ENCODE data around the gene LCORL.

The LCORL gene

DNA sequence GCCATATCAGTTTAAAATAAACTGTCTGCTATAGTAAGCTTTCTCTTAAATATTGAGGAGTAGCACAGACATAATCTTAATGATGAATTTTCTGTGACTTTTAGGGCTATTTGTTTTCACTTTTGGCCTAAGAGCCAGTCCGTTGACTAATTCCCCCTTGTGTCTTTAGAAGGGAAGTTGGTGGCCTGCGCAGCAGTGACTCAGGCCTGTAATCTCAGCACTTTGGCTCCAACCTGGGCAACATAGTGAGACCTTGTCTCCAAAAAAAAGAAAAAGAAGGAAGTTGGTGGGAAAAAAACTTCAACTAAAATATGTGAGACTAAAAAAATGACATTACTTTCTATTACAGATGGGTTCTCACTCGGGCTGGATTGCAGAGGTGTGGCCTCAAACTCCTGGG is 207.4 kb downstream of the LCORL start:
- Histone ChIP-seq H3K4me2 (ENCODE audit: low read length) (peak overlapping the region; percentile 67; the same call in 1 of the 2 replicates), H3K27ac (ENCODE audit: low read depth, low read length) (0 out of 2 replicates have a peak overlapping the region, but pooled peaks have one; percentile 8), H3K9me3 (ENCODE audit: control insufficient read depth, insufficient read depth, low read length) (no peaks in the 10 kb centered on the region), H3K27me3 (ENCODE audit: control insufficient read depth, low read length) (no peaks in the 10 kb centered on the region), H3K9me2 (replicated peaks; ENCODE audit: control insufficient read depth, low read length) (no peaks in the 10 kb centered on the region), H3K79me2 (ENCODE audit: control insufficient read depth, low read length) (peaks cover 98% of the 10 kb centered on the region), H3F3A (ENCODE audit: control insufficient read depth, insufficient read depth) (peaks cover 20% of the 10 kb centered on the region), H4K20me1 (ENCODE audit: control insufficient read depth, insufficient read depth, low read depth, low read length) (peaks cover 26% of the 10 kb centered on the region; the same call in 1 of the 2 replicates), H3K4me3 (ENCODE audit: low read length) (no peak overlapping the region), H3K4me1 (ENCODE audit: control insufficient read depth, low read length) (peaks cover 20% of the 10 kb centered on the region), H3K36me3 (ENCODE audit: control insufficient read depth, low read length) (peaks cover 94% of the 10 kb centered on the region)
- TF ChIP-seq, protein P1, sequence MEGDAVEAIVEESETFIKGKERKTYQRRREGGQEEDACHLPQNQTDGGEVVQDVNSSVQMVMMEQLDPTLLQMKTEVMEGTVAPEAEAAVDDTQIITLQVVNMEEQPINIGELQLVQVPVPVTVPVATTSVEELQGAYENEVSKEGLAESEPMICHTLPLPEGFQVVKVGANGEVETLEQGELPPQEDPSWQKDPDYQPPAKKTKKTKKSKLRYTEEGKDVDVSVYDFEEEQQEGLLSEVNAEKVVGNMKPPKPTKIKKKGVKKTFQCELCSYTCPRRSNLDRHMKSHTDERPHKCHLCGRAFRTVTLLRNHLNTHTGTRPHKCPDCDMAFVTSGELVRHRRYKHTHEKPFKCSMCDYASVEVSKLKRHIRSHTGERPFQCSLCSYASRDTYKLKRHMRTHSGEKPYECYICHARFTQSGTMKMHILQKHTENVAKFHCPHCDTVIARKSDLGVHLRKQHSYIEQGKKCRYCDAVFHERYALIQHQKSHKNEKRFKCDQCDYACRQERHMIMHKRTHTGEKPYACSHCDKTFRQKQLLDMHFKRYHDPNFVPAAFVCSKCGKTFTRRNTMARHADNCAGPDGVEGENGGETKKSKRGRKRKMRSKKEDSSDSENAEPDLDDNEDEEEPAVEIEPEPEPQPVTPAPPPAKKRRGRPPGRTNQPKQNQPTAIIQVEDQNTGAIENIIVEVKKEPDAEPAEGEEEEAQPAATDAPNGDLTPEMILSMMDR (IDR thresholded peaks at IDR 0.05; ENCODE audit: low read depth, low read length, poor library complexity, severe bottlenecking), result no peak
- TF ChIP-seq EZH2phosphoT487 (IDR thresholded peaks at IDR 0.05; ENCODE audit: borderline replicate concordance, low read length), result no peak

- H3K4me1 ChIP-seq (ENCODE audit: control insufficient read depth, low read length), result peaks cover 26% of the 10 kb centered on the region
- H3K4me3 ChIP-seq (ENCODE audit: low read length), result peak overlapping the region; percentile 93
- H3K36me3 ChIP-seq (ENCODE audit: control insufficient read depth, low read length), result peaks cover 89% of the 10 kb centered on the region
- H3K27ac ChIP-seq (ENCODE audit: low read depth, low read length), result no peak overlapping the region
- H4K20me1 ChIP-seq (ENCODE audit: control insufficient read depth, insufficient read depth, low read depth, low read length), result peaks cover 33% of the 10 kb centered on the region
- H3K79me2 ChIP-seq (ENCODE audit: control insufficient read depth, low read length), result peaks cover 98% of the 10 kb centered on the region
- H3K4me2 ChIP-seq (ENCODE audit: low read length), result peak overlapping the region; percentile 67
- no peaks in the 10 kb centered on the region for H3K27me3 ChIP-seq (ENCODE audit: control insufficient read depth, low read length)
- TF ChIP-seq, protein P1 (IDR thresholded peaks at IDR 0.05; ENCODE audit: low read depth, low read length, poor library complexity, severe bottlenecking), result no peak
- TF ChIP-seq EZH2phosphoT487 (IDR thresholded peaks at IDR 0.05; ENCODE audit: borderline replicate concordance, low read length), result no peak
- no peaks in the 10 kb centered on the region for H3K9me2 ChIP-seq (replicated peaks; ENCODE audit: control insufficient read depth, low read length)
- peaks cover 20% of the 10 kb centered on the region for H3F3A ChIP-seq (ENCODE audit: control insufficient read depth, insufficient read depth)
- no peaks in the 10 kb centered on the region for H3K9me3 ChIP-seq (ENCODE audit: control insufficient read depth, insufficient read depth, low read length)
These were observed 208.8 kb downstream of the LCORL start for GRCh38 chr4:17812801-17813200.

DNA sequence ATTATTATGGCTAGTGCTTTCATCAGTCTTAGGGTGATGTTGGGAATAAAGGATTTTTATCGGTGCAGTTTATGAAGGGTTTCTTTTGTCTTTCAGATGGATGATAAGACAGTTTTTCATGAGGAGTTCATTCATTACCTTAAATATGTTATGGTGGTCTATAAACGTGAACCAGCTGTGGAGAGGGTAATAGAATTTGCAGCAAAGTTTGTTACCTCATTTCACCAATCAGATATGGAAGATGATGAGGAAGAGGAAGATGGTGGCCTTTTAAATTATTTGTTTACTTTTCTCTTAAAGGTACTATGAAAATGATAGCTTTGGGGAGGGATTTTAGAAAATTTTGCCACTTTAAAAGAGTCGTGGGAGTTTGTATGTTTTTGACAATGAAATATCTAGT is 209.4 kb downstream of the LCORL start:
- H3K79me2 ChIP-seq (ENCODE audit: control insufficient read depth, low read length), result peaks cover 98% of the 10 kb centered on the region
- H3K9me3 ChIP-seq (ENCODE audit: control insufficient read depth, insufficient read depth, low read length), result no peaks in the 10 kb centered on the region
- H3K36me3 ChIP-seq (ENCODE audit: control insufficient read depth, low read length), result peaks cover 89% of the 10 kb centered on the region
- peak overlapping the region; percentile 67 for H3K4me2 ChIP-seq (ENCODE audit: low read length)
- peaks cover 40% of the 10 kb centered on the region for H4K20me1 ChIP-seq (ENCODE audit: control insufficient read depth, insufficient read depth, low read depth, low read length)
- TF ChIP-seq EZH2phosphoT487 (IDR thresholded peaks at IDR 0.05; ENCODE audit: borderline replicate concordance, low read length), result no peak
- TF ChIP-seq, protein P1 (IDR thresholded peaks at IDR 0.05; ENCODE audit: low read depth, low read length, poor library complexity, severe bottlenecking), result no peak
- H3K27me3 ChIP-seq (ENCODE audit: control insufficient read depth, low read length), result no peaks in the 10 kb centered on the region
- H3F3A ChIP-seq (ENCODE audit: control insufficient read depth, insufficient read depth), result peaks cover 20% of the 10 kb centered on the region
- peak overlapping the region; percentile 93 for H3K4me3 ChIP-seq (ENCODE audit: low read length)
- H3K27ac ChIP-seq (ENCODE audit: low read depth, low read length), result peak overlapping the region; percentile 86; the same call in 1 of the 2 replicates
- no peaks in the 10 kb centered on the region for H3K9me2 ChIP-seq (replicated peaks; ENCODE audit: control insufficient read depth, low read length)
- H3K4me1 ChIP-seq (ENCODE audit: control insufficient read depth, low read length), result peaks cover 33% of the 10 kb centered on the region
